Measurements from ENCODE around the gene PSORS1C2.
"Not testable (repeated sequence)": the region's sequence is repeated elsewhere in the genome, so short reads cannot be mapped to it uniquely, and the experiment has no call there.

Gene PSORS1C2

GRCh38 chr6:31171931-31172905, 33.4 kb upstream of the PSORS1C2 start:
- TF ChIP-seq CTCF (IDR thresholded peaks at IDR 0.05; ENCODE audit: low read depth, low read length), result no peak
- H3K4me3 ChIP-seq (ENCODE audit: low read depth, low read length), result no peak overlapping the region
- in situ Hi-C loops (cut with HindIII; ENCODE audit: low sequenced_read_pairs), result no loop called here
- DNase-seq (ENCODE audit: low read depth, low spot score), result no peak

GRCh38 chr6:31170987-31171671, 32.3 kb upstream of the PSORS1C2 start:
- no peak overlapping the region for H3K4me3 ChIP-seq (ENCODE audit: low read depth, low read length)
- TF ChIP-seq CTCF (IDR thresholded peaks at IDR 0.05; ENCODE audit: low read depth, low read length), result no peak
- in situ Hi-C loops (cut with HindIII; ENCODE audit: low sequenced_read_pairs), result no loop called here
- DNase-seq (ENCODE audit: low read depth, low spot score), result no peak

GRCh38 chr6:31170600-31170881, 31.7 kb upstream of the PSORS1C2 start, which contains the start of gene POU5F1:
Gene POU5F1 (minus strand): TSS chr6:31170682. CDS start chr6:31170620, 62 bp downstream.
- no peak within 1 kb of the TSS for H3K4me3 ChIP-seq (ENCODE audit: low read depth, low read length)
- no peak for DNase-seq (ENCODE audit: low read depth, low spot score)
- in situ Hi-C loops (cut with HindIII; ENCODE audit: low sequenced_read_pairs), result no loop called here
- no peak for TF ChIP-seq CTCF (IDR thresholded peaks at IDR 0.05; ENCODE audit: low read depth, low read length)

- H3K4me3 ChIP-seq (ENCODE audit: low read depth, low read length); DNase-seq (ENCODE audit: low read depth, low spot score); in situ Hi-C loops (cut with HindIII; ENCODE audit: low sequenced_read_pairs): not testable (repeated sequence)
These were observed 31.2 kb upstream of the PSORS1C2 start for GRCh38 chr6:31169858-31170599.

GRCh38 chr6:31169123-31169857, 30.4 kb upstream of the PSORS1C2 start:
- no peak overlapping the region for H3K4me3 ChIP-seq (ENCODE audit: low read depth, low read length)
- no peak for DNase-seq (ENCODE audit: low read depth, low spot score)
- in situ Hi-C loops (cut with HindIII; ENCODE audit: low sequenced_read_pairs), result no loop called here
- TF ChIP-seq CTCF (IDR thresholded peaks at IDR 0.05; ENCODE audit: low read depth, low read length), result no peak

- H3K4me3 ChIP-seq (ENCODE audit: low read depth, low read length), result no peak overlapping the region
- no peak for TF ChIP-seq CTCF (IDR thresholded peaks at IDR 0.05; ENCODE audit: low read depth, low read length)
- in situ Hi-C loops (cut with HindIII; ENCODE audit: low sequenced_read_pairs), result no loop called here
- DNase-seq (ENCODE audit: low read depth, low spot score), result no peak
These were observed 29.7 kb upstream of the PSORS1C2 start for GRCh38 chr6:31168606-31169005.

Measured in astrocyte of the spinal cord (primary cell).